Central memory CD8-positive, alpha-beta T cell (primary cell): Measurements from ENCODE around the gene ITGB1BP1.

Experiments used
- ATAC-seq: fragments of 150-1000 bp; cut with Tn5 transposase; replicated peaks from 2 replicates; pipeline ENCODE4 v1.10.0; 2022; ENCODE audit warnings: mild to moderate bottlenecking, moderate FRiP score, moderate number of reproducible peaks; ENCODE audit not compliant: poor library complexity, severe bottlenecking; ENCODE audit errors: extremely low read depth
- DNase-seq, 2 donors: peaks; one replicate each; pipeline ENCODE4 v3.0.0; 2021; ENCODE audit warnings: low spot score in 2 of 2
- H3K27ac Mint-ChIP-seq: one replicate; pipeline ENCODE4 v1.8.0; 2022; ENCODE audit warnings: low read depth, mild to moderate bottlenecking, moderate library complexity, mixed read lengths
- H3K27me3 Mint-ChIP-seq: one replicate; pipeline ENCODE4 v1.8.0; 2022; ENCODE audit warnings: mixed read lengths
- H3K36me3 Mint-ChIP-seq: one replicate; pipeline ENCODE4 v1.8.0; 2022; ENCODE audit warnings: mild to moderate bottlenecking, moderate library complexity, mixed read lengths; ENCODE audit not compliant: insufficient read depth
- H3K4me1 Mint-ChIP-seq: one replicate; pipeline ENCODE4 v1.8.0; 2022; ENCODE audit warnings: mixed read lengths
- H3K4me3 Mint-ChIP-seq: one replicate; pipeline ENCODE4 v1.8.0; 2022; ENCODE audit warnings: mild to moderate bottlenecking, moderate library complexity, mixed read lengths
- H3K9me3 Mint-ChIP-seq: one replicate; pipeline ENCODE4 v1.8.0; 2022; ENCODE audit warnings: mixed read lengths

The ITGB1BP1 gene

DNA sequence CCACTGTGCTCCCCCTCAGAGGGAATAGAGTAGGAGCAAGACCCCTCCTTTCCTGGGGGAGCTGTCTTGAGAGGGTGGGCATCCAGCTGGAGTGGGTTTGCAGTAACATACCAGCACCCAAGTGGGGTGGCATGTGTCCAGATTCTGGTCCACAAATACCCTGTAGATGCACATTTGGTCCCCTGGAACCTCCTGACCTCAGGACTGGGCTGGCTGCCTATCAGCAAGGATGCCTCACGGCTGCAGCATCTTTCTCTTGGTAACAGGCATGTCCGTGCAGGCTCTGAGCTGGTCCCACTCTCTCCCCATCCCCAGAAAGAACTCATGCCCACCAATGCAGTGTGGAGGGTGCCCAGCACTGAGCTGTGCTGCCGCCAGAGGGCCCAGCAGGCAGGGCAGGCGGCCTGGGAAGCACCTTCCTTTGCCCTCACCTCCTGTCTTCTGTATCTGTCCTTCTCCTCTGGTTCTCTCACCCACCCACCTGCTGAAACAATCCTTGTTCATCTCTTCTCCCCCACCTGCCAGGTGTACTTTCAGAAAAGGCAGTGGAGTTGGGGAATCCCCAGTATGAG, 47.4 kb downstream of the ITGB1BP1 start:
- H3K9me3 Mint-ChIP-seq = no peaks in the 10 kb centered on the region
- DNase-seq (no peak), ATAC-seq (no peak)
- no peak overlapping the region for H3K4me3 Mint-ChIP-seq
- H3K4me1 Mint-ChIP-seq = no peaks in the 10 kb centered on the region
- no peaks in the 10 kb centered on the region for H3K36me3 Mint-ChIP-seq
- peaks cover 55% of the 10 kb centered on the region for H3K27me3 Mint-ChIP-seq
- H3K27ac Mint-ChIP-seq = no peak overlapping the region

DNA sequence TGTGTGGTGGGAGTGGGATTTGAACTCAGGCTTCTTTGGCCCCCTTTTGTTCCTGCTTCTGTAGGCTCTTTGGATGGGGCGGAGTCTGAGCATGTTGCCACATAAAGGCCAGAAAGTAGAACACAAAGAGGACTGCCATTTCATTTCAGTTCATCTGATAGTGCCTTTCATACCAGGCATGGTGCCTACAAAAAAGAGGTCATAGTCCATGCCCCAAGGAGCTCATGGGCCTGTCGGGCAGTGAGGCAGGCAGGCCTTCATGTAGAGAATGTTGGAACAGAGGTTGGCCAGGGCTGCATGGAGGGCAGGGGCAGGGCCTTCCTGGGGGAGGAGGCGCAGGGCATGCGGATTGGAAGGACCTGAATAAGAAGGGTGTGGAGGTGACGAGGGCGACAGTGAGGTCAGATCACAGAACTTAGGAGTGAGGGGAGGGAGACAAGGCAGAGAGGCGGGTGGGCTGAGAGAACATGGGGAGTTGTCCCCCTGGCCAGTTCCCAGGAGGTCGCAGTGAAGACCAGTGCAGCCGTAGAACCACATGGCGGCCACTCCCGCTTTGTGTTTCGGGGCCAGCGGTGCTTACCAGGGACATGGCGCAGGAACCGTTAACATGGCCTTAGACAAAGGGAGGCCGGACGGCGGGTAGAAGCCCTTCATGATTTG, 49.1 kb downstream of the ITGB1BP1 start:
- no peaks in the 10 kb centered on the region for H3K4me1 Mint-ChIP-seq
- no peak overlapping the region for H3K27ac Mint-ChIP-seq
- DNase-seq = no peak
- ATAC-seq = no peak
- H3K4me3 Mint-ChIP-seq = no peak overlapping the region
- no peaks in the 10 kb centered on the region for H3K36me3 Mint-ChIP-seq
- no peaks in the 10 kb centered on the region for H3K9me3 Mint-ChIP-seq
- peaks cover 69% of the 10 kb centered on the region for H3K27me3 Mint-ChIP-seq

DNA sequence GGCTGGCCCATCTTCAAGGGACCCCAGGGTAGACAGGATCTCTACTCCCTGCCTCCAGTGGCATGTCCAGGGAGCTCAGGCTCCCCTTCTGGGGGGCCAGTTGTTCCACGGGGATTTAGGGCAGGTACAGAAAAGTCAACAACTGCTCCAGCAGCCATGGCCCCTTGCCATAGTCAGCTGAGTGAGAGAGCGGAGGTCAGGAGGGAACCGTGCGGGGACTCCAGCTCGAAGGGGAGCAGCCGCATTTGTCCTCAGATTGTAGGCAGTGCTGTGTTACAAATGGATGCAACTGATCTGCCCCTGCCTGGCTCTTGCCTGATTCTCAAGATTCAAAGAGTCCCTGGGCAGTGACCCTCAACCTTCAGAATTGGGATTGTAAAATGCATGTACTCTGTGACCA, 49.9 kb downstream of the ITGB1BP1 start:
- Mint-ChIP-seq H3K4me1 (no peaks in the 10 kb centered on the region), H3K36me3 (no peaks in the 10 kb centered on the region), H3K27ac (no peak overlapping the region), H3K9me3 (no peaks in the 10 kb centered on the region), H3K4me3 (no peak overlapping the region), H3K27me3 (peaks cover 70% of the 10 kb centered on the region)
- DNase-seq (no peak), ATAC-seq (no peak)

DNA sequence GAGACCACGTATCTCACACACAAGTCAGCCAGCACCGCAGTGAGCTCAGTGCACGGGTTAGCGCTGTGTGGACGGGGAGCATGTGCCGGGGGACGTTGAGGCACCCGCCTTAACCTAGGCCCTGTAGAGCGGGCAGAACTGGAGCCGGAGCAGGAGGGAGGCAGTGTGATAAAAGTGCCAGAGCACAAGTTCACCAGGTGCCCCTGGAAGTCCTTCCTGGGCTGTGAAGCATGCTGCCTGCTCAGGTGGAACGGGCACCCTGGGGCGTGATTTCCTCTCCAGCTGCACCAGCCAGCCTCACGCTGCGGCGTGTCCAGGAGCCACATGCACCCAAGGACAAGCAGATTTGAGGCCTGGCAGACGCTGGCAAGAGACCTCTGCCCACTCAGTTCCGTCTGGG, 50.3 kb downstream of the ITGB1BP1 start:
- no peak overlapping the region for H3K4me3 Mint-ChIP-seq
- ATAC-seq (no peak), DNase-seq (no peak)
- peaks cover 74% of the 10 kb centered on the region for H3K27me3 Mint-ChIP-seq
- H3K4me1 Mint-ChIP-seq = no peaks in the 10 kb centered on the region
- H3K36me3 Mint-ChIP-seq = no peaks in the 10 kb centered on the region
- no peaks in the 10 kb centered on the region for H3K9me3 Mint-ChIP-seq
- no peak overlapping the region for H3K27ac Mint-ChIP-seq

- H3K4me1 Mint-ChIP-seq = no peaks in the 10 kb centered on the region
- no peak overlapping the region for H3K27ac Mint-ChIP-seq
- no peak for DNase-seq
- no peaks in the 10 kb centered on the region for H3K9me3 Mint-ChIP-seq
- H3K4me3 Mint-ChIP-seq = no peak overlapping the region
- no peaks in the 10 kb centered on the region for H3K36me3 Mint-ChIP-seq
- no peak for ATAC-seq
- H3K27me3 Mint-ChIP-seq = peaks cover 79% of the 10 kb centered on the region
These were observed 52.6 kb downstream of the ITGB1BP1 start for GRCh38 chr2:9370746-9371145.

GRCh38 chr2:9366026-9366425, 57.3 kb downstream of the ITGB1BP1 start:
- H3K27ac Mint-ChIP-seq = no peak overlapping the region
- ATAC-seq (no peak), DNase-seq (no peak)
- no peaks in the 10 kb centered on the region for H3K4me1 Mint-ChIP-seq
- no peaks in the 10 kb centered on the region for H3K36me3 Mint-ChIP-seq
- H3K4me3 Mint-ChIP-seq = no peak overlapping the region
- peaks cover 71% of the 10 kb centered on the region for H3K27me3 Mint-ChIP-seq
- H3K9me3 Mint-ChIP-seq = no peaks in the 10 kb centered on the region

DNA sequence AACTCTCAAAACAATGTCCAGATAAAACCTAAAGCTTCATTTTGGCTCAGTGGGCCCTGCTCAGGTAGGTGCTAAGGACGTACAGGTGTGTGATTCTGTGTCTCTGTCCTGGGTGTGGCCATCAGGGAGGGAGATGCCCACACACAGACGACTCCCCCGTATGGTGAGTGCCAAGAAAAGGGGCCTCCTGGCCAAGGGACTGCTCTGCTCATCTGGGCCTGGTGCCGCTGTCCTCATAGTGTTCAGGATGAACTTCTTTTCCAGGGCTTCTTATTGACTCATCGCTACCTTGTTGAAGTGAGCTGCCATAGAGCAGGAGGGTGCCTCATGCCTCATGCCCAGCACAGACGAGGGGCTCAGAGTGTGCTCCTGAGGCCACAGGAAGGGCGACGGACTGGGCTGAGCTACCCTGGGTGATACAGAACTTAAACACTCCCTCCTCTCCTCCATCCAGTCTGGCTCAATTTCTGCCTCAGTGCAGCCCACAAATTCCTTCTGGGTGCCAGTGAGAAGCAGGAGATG, 57.8 kb downstream of the ITGB1BP1 start:
- no peak for ATAC-seq
- no peaks in the 10 kb centered on the region for H3K4me1 Mint-ChIP-seq
- no peaks in the 10 kb centered on the region for H3K9me3 Mint-ChIP-seq
- DNase-seq = no peak
- no peak overlapping the region for H3K27ac Mint-ChIP-seq
- no peak overlapping the region for H3K4me3 Mint-ChIP-seq
- peaks cover 67% of the 10 kb centered on the region for H3K27me3 Mint-ChIP-seq
- no peaks in the 10 kb centered on the region for H3K36me3 Mint-ChIP-seq

DNA sequence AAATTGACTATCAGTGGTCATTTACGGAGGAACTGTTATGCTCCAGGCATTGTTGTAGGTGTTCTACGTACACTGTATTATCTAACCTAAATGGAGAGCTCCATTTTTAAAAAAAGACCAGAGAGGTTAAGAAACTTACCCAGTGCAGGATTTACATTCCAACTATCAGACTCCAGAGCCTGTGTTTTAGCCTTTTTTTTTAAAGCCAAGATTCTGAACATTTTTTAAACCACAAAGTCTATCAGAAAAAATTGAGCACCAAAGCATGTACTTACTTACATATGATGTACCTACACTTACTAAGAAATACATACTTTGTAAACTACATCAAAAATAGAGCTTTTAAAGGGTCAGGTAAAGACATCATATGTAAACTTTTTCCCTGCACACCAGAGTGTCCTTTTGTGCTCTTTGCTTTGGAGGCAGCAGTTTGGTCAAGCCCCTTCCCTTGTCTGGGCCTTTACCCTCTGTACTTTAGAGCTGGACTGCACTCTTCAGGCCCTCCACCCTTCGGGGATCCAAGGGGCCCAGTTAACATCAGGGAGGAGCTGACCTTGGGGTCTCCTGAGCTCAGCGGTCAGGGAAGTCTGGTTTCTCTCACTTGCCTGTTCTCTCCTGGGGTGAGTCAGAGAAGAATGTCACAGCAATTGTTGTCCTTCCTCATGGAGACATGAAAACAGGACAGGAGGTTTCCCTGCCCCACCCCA, 58.4 kb downstream of the ITGB1BP1 start:
- Mint-ChIP-seq H3K27ac (no peak overlapping the region), H3K27me3 (peaks cover 61% of the 10 kb centered on the region), H3K4me1 (no peaks in the 10 kb centered on the region), H3K9me3 (no peaks in the 10 kb centered on the region), H3K4me3 (no peak overlapping the region), H3K36me3 (no peaks in the 10 kb centered on the region)
- no peak for ATAC-seq
- no peak for DNase-seq

GRCh38 chr2:9364373-9364772, 59.0 kb downstream of the ITGB1BP1 start:
- Mint-ChIP-seq H3K27me3 (peaks cover 58% of the 10 kb centered on the region), H3K4me1 (no peaks in the 10 kb centered on the region), H3K4me3 (no peak overlapping the region), H3K9me3 (no peaks in the 10 kb centered on the region), H3K27ac (no peak overlapping the region), H3K36me3 (no peaks in the 10 kb centered on the region)
- ATAC-seq = no peak
- no peak for DNase-seq

- Mint-ChIP-seq H3K4me1 (peaks cover 6% of the 10 kb centered on the region), H3K36me3 (no peaks in the 10 kb centered on the region), H3K27ac (no peak overlapping the region), H3K4me3 (no peak overlapping the region), H3K9me3 (no peaks in the 10 kb centered on the region), H3K27me3 (peaks cover 58% of the 10 kb centered on the region)
- DNase-seq (no peak), ATAC-seq (no peak)
These were observed 62.6 kb downstream of the ITGB1BP1 start for GRCh38 chr2:9360701-9361100.

DNA sequence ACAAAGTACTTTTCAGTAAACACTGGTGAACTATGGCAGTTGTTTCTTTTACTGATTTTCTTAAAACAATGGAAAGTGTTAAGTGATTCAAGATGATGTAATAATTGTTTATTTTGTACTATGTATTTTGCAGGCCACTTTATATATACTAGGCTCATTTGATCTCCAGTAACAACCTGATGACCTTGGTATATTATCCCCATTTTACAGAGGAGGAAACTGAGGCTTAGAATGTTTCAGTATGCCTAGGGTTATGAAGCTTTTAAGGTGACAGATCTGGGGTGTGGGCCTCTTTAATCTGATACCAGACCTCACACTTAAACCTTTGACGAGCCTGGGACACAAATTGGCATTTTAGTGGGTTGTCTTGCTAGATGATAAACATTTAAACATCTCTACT, 63.2 kb downstream of the ITGB1BP1 start:
- Mint-ChIP-seq H3K27ac (no peak overlapping the region), H3K36me3 (no peaks in the 10 kb centered on the region), H3K4me3 (no peak overlapping the region), H3K9me3 (no peaks in the 10 kb centered on the region), H3K4me1 (peaks cover 6% of the 10 kb centered on the region), H3K27me3 (peaks cover 58% of the 10 kb centered on the region)
- ATAC-seq (no peak), DNase-seq (no peak)

- Mint-ChIP-seq H3K4me1 (peaks cover 6% of the 10 kb centered on the region), H3K36me3 (no peaks in the 10 kb centered on the region), H3K4me3 (no peak overlapping the region), H3K27me3 (peaks cover 65% of the 10 kb centered on the region), H3K9me3 (no peaks in the 10 kb centered on the region), H3K27ac (no peak overlapping the region)
- ATAC-seq = no peak
- no peak for DNase-seq
These were observed 63.9 kb downstream of the ITGB1BP1 start for GRCh38 chr2:9359463-9359862.

- Mint-ChIP-seq H3K4me3 (no peak overlapping the region), H3K36me3 (no peaks in the 10 kb centered on the region), H3K27ac (no peak overlapping the region), H3K4me1 (peaks cover 6% of the 10 kb centered on the region), H3K9me3 (no peaks in the 10 kb centered on the region), H3K27me3 (peaks cover 71% of the 10 kb centered on the region)
- no peak for ATAC-seq
- DNase-seq = no peak
These were observed 64.5 kb downstream of the ITGB1BP1 start for GRCh38 chr2:9358846-9359245.
